Measurements from ENCODE around the gene TMC8. TPM values are rescaled to one million over a fixed set of nuclear protein-coding genes. Genes with fewer than 3 reads are reported as not detected.
"Not testable (repeated sequence)": the region's sequence is repeated elsewhere in the genome, so short reads cannot be mapped to it uniquely, and the experiment has no call there.

The TMC8 gene
- total RNA-seq, 2 donors from 2014 or later, result 102 to 124 TPM

GRCh38 chr17:78170692-78171590 lies 40.4 kb downstream of the TMC8 start:
- Mint-ChIP-seq H3K27ac (peak overlapping the region; percentile 31), H3K36me3 (ENCODE audit: insufficient read depth in 2 of 2) (peaks cover 5 to 15% of the 10 kb centered on the region in 2 donors), H3K9me3 (no peaks in the 10 kb centered on the region), H3K4me1 (ENCODE audit: low read depth) (peaks cover 50% of the 10 kb centered on the region), H3K4me3 (peak overlapping the region; percentile 44 to 79), H3K27me3 (ENCODE audit: low read depth) (no peaks in the 10 kb centered on the region)
- ATAC-seq (replicated peaks in 1 of 2) (no peak), DNase-seq (no peak)

GRCh38 chr17:78171591-78172248 lies 41.1 kb downstream of the TMC8 start:
- Mint-ChIP-seq H3K4me3 (peak overlapping the region; percentile 7 to 50), H3K27ac (peak overlapping the region; percentile 52), H3K36me3 (ENCODE audit: insufficient read depth in 2 of 2) (peaks cover 5 to 15% of the 10 kb centered on the region in 2 donors), H3K4me1 (ENCODE audit: low read depth) (peaks cover 52% of the 10 kb centered on the region)
- ATAC-seq (replicated peaks in 1 of 2); H3K27me3 Mint-ChIP-seq (ENCODE audit: low read depth); DNase-seq; H3K9me3 Mint-ChIP-seq: not testable (repeated sequence)

DNA sequence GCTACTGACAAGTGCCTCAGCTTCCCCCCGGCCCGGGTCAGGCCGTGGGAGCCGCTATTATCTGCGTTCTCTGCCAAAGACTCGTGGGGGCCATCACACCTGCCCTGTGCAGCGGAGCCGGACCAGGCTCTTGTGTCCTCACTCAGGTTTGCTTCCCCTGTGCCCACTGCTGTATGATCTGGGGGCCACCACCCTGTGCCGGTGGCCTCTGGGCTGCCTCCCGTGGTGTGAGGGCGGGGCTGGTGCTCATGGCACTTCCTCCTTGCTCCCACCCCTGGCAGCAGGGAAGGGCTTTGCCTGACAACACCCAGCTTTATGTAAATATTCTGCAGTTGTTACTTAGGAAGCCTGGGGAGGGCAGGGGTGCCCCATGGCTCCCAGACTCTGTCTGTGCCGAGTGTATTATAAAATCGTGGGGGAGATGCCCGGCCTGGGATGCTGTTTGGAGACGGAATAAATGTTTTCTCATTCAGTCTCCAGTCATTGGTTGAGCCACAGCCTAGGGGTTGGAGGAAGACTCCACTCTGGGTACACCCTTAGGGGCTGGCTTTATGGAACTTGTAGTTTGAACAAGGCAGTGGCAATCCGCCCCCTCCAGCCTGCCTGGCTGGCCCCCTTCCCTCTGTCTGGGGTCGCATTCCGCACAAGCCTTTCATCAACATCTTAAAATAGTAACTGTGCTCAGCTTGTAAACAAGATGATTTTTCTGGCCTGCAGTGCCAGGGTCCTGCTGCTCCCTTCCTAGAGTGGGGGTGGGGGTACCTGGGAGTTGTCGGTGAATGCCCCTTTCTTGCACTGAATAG lies 41.9 kb downstream of the TMC8 start:
- H3K27me3 Mint-ChIP-seq (ENCODE audit: low read depth), result no peaks in the 10 kb centered on the region
- DNase-seq (no peak), ATAC-seq (replicated peaks in 1 of 2) (no peak)
- H3K36me3 Mint-ChIP-seq (ENCODE audit: insufficient read depth in 2 of 2), result peaks cover 5 to 15% of the 10 kb centered on the region in 2 donors
- peak overlapping the region; percentile 52 for H3K27ac Mint-ChIP-seq
- peak overlapping the region; percentile 27 to 67 for H3K4me3 Mint-ChIP-seq
- no peaks in the 10 kb centered on the region for H3K9me3 Mint-ChIP-seq
- H3K4me1 Mint-ChIP-seq (ENCODE audit: low read depth), result peaks cover 58% of the 10 kb centered on the region

- peaks cover 5 to 17% of the 10 kb centered on the region in 2 donors for H3K36me3 Mint-ChIP-seq (ENCODE audit: insufficient read depth in 2 of 2)
- peak; percentile 44 to 62 for ATAC-seq (replicated peaks in 1 of 2)
- H3K4me1 Mint-ChIP-seq (ENCODE audit: low read depth), result peaks cover 58% of the 10 kb centered on the region
- DNase-seq, result no peak
- peak overlapping the region; percentile 36 for H3K27ac Mint-ChIP-seq
- H3K27me3 Mint-ChIP-seq (ENCODE audit: low read depth), result no peaks in the 10 kb centered on the region
- peak overlapping the region; percentile 27 to 67 for H3K4me3 Mint-ChIP-seq
- H3K9me3 Mint-ChIP-seq, result no peaks in the 10 kb centered on the region
Measured at GRCh38 chr17:78173097-78173715, 42.6 kb downstream of the TMC8 start.

DNA sequence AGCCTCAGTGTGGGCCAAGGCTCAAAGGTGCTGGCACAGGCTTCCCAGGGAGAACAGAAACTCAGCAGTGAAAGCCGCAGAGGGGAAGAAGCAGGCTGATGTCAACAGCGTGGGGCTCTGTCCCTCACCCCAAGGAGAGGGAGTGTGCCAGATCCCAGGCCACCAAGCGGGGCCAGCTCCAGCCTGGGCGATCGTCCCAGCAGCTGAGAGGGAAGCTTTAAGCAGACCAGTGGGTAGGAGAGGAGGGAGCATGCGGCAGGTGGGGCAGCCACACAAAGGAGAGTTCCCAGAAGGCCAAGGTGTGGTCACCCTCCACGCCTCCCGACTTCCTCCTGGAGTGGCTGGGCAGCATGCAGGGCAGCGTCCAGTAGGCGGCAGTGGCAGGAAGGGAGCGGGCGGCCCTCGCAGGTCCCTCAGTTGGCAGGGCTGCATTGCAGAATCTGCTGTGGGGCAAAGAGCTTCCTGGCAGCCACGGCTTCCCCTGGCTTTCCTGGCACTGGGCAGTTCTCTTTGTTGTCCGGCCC lies 43.8 kb downstream of the TMC8 start:
- Mint-ChIP-seq H3K36me3 (ENCODE audit: insufficient read depth in 2 of 2) (peaks cover 5 to 24% of the 10 kb centered on the region in 2 donors), H3K4me1 (ENCODE audit: low read depth) (peaks cover 63% of the 10 kb centered on the region), H3K27ac (peak overlapping the region; percentile 36), H3K27me3 (ENCODE audit: low read depth) (no peaks in the 10 kb centered on the region), H3K4me3 (no peak overlapping the region), H3K9me3 (no peaks in the 10 kb centered on the region)
- ATAC-seq (replicated peaks in 1 of 2) (no peak), DNase-seq (no peak)

- peaks cover 56% of the 10 kb centered on the region for H3K4me1 Mint-ChIP-seq (ENCODE audit: low read depth)
- DNase-seq (no peak), ATAC-seq (replicated peaks in 1 of 2) (no peak)
- no peak overlapping the region for H3K4me3 Mint-ChIP-seq
- H3K27me3 Mint-ChIP-seq (ENCODE audit: low read depth), result no peaks in the 10 kb centered on the region
- no peak overlapping the region for H3K27ac Mint-ChIP-seq
- no peaks in the 10 kb centered on the region for H3K9me3 Mint-ChIP-seq
- H3K36me3 Mint-ChIP-seq (ENCODE audit: insufficient read depth in 2 of 2), result peaks cover 5 to 24% of the 10 kb centered on the region in 2 donors
Measured at GRCh38 chr17:78174870-78175642, 44.5 kb downstream of the TMC8 start.

- no peaks in the 10 kb centered on the region for H3K27me3 Mint-ChIP-seq (ENCODE audit: low read depth)
- H3K27ac Mint-ChIP-seq, result no peak overlapping the region
- DNase-seq (no peak), ATAC-seq (replicated peaks in 1 of 2) (no peak)
- no peak overlapping the region for H3K4me3 Mint-ChIP-seq
- peaks cover 9 to 28% of the 10 kb centered on the region in 2 donors for H3K36me3 Mint-ChIP-seq (ENCODE audit: insufficient read depth in 2 of 2)
- H3K9me3 Mint-ChIP-seq, result no peaks in the 10 kb centered on the region
- H3K4me1 Mint-ChIP-seq (ENCODE audit: low read depth), result peaks cover 55% of the 10 kb centered on the region
Measured at GRCh38 chr17:78175643-78175981, 45.0 kb downstream of the TMC8 start.

GRCh38 chr17:78176548-78177025 lies 46.0 kb downstream of the TMC8 start:
- Mint-ChIP-seq H3K9me3 (no peaks in the 10 kb centered on the region), H3K27ac (no peak overlapping the region), H3K36me3 (ENCODE audit: insufficient read depth in 2 of 2) (peaks cover 12 to 31% of the 10 kb centered on the region in 2 donors), H3K4me3 (no peak overlapping the region), H3K27me3 (ENCODE audit: low read depth) (no peaks in the 10 kb centered on the region), H3K4me1 (ENCODE audit: low read depth) (peaks cover 53% of the 10 kb centered on the region)
- DNase-seq (peak; percentile 76 to 80), ATAC-seq (replicated peaks in 1 of 2) (peak; percentile 79)

DNA sequence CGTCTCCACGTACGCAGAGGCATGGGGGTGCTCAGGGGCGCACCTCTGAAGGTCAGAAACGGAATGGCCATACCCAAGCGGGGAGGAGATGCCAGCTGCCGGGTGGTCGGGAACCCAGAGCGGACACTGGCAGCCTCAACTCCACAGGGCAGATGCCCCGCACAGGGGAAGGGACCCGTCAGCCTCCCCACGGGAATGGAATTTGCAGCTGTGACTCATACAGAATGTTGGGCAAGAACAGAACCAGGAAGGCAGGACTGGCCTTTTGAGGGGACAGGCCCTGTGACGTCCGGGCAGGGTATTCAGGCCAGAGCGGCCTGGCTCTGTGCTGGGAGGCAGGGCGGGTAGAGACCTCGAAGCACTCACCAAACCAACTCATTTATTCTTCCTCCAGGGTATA lies 48.8 kb downstream of the TMC8 start:
- H3K27ac Mint-ChIP-seq, result no peak overlapping the region
- no peak overlapping the region for H3K4me3 Mint-ChIP-seq
- no peak for ATAC-seq (replicated peaks in 1 of 2)
- H3K4me1 Mint-ChIP-seq (ENCODE audit: low read depth), result peaks cover 35% of the 10 kb centered on the region
- H3K36me3 Mint-ChIP-seq (ENCODE audit: insufficient read depth in 2 of 2), result peaks cover 8 to 28% of the 10 kb centered on the region in 2 donors
- no peak for DNase-seq
- no peaks in the 10 kb centered on the region for H3K27me3 Mint-ChIP-seq (ENCODE audit: low read depth)
- no peaks in the 10 kb centered on the region for H3K9me3 Mint-ChIP-seq

GRCh38 chr17:78180083-78180482 lies 49.5 kb downstream of the TMC8 start:
- Mint-ChIP-seq H3K27me3 (ENCODE audit: low read depth) (no peaks in the 10 kb centered on the region), H3K4me1 (ENCODE audit: low read depth) (peaks cover 42% of the 10 kb centered on the region), H3K4me3 (peak overlapping the region in 1 of 2 donors; percentile 80), H3K36me3 (ENCODE audit: insufficient read depth in 2 of 2) (peaks cover 8 to 31% of the 10 kb centered on the region in 2 donors), H3K9me3 (no peaks in the 10 kb centered on the region), H3K27ac (peak overlapping the region; percentile 95)
- ATAC-seq (replicated peaks in 1 of 2) (peak in 1 of 2 donors; percentile 17), DNase-seq (no peak)

- peak overlapping the region; percentile 95 for H3K27ac Mint-ChIP-seq
- DNase-seq, result no peak
- H3K27me3 Mint-ChIP-seq (ENCODE audit: low read depth), result no peaks in the 10 kb centered on the region
- H3K9me3 Mint-ChIP-seq, result no peaks in the 10 kb centered on the region
- H3K4me3 Mint-ChIP-seq, result peak overlapping the region in 1 of 2 donors; percentile 80
- peaks cover 8 to 28% of the 10 kb centered on the region in 2 donors for H3K36me3 Mint-ChIP-seq (ENCODE audit: insufficient read depth in 2 of 2)
- ATAC-seq (replicated peaks in 1 of 2), result no peak
- peaks cover 45% of the 10 kb centered on the region for H3K4me1 Mint-ChIP-seq (ENCODE audit: low read depth)
Measured at GRCh38 chr17:78180508-78180907, 49.9 kb downstream of the TMC8 start.

DNA sequence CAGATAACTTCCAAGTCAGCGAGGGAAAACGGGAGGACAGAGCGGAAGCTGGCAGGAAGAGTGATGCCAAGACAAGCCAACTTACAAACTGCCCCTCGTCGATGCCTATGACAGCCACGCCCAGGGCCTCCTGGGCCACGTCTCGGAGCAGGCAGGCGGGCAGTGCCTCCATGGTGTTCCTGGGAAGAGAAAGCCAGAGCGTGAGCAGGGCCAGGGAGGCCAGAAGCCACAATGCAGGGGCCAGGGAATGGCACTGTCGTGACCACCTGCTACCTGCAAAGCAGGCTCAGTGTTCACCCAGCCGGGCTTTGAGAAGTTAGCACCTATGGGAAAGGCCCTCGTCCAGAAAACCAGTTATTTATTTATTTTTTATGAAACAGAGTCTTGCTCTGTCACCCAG lies 51.9 kb downstream of the TMC8 start:
- no peak overlapping the region for H3K4me3 Mint-ChIP-seq
- ATAC-seq (replicated peaks in 1 of 2), result no peak
- peaks cover 9 to 28% of the 10 kb centered on the region in 2 donors for H3K36me3 Mint-ChIP-seq (ENCODE audit: insufficient read depth in 2 of 2)
- H3K4me1 Mint-ChIP-seq (ENCODE audit: low read depth), result peaks cover 51% of the 10 kb centered on the region
- H3K27me3 Mint-ChIP-seq (ENCODE audit: low read depth), result no peaks in the 10 kb centered on the region
- no peak for DNase-seq
- H3K9me3 Mint-ChIP-seq, result no peaks in the 10 kb centered on the region
- H3K27ac Mint-ChIP-seq, result no peak overlapping the region
